Measurements from ENCODE around the gene PTPA.
A peak's percentile ranks its signal among the peaks of the same experiment; 100 is the strongest.

Gene PTPA

DNA sequence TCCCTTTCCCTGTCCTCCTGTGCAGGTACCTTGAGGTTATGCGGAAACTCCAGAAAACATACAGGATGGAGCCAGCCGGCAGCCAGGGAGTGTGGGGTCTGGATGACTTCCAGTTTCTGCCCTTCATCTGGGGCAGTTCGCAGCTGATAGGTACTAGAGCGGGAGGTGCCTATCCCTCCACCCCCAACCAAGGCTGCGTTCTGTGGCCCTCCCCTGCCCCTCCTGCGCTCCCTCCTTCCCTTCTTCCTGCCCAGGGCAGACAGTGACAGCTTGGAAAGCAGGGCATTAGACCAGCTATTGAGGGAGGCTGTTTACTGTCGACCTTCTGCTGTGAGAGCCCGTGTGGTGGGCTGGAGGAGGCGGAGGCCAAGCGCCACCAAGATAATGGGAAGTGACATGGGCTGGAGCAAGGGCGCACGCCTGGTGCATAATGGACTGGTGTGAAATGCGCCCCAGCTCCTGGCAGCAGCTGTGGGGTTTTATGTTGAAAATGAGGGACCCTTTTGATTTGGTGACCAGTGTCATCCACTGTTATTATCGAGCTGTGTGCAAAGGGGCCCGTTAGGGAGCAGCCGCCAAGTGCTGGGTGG, 25.3 kb downstream of the PTPA start:
- no peak for DNase-seq (ENCODE audit: extremely low read depth in 1 of 2, low read depth in 1 of 2)

DNA sequence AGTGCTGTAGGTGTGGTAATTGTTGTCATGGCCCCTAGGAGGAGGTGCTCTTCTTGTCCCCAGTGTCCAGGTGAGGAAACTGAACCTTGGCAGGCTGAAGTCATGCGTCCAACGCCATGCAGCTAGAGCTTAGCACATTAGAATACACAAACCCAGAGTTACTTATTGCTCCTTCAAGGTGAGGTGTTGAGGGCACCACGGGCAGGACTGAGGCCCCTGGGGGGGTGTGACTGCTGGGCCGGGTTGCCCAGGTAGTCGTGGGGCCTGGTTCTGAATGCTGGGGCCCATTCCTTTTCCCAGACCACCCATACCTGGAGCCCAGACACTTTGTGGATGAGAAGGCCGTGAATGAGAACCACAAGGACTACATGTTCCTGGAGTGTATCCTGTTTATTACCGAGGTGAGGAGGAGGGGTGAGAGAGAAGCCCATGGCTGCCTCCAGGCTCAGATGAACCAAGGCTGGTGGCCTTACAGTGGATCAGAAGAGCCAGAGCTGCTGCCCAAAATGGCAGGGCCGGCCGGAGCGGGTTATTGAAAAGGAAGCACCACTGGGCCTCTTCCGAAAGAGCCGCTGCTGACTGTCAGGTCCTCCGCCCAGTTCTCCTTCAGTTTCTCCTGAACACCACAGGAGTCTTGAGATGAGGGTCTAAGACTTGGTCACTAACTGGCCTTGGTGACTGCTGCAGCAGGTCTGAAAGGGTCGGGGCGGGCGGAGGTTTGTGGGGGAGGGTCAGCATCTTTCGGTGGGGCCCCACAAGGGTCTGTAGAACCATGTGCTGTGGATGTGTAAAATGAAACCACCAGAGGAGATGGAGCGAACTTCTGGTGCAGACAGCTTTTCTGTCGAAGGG, 26.3 kb downstream of the PTPA start:
- DNase-seq (ENCODE audit: extremely low read depth in 1 of 2, low read depth in 1 of 2), result no peak

- DNase-seq (ENCODE audit: extremely low read depth in 1 of 2, low read depth in 1 of 2), result no peak
Observed at GRCh38 chr9:129138144-129138462, 26.9 kb downstream of the PTPA start.

GRCh38 chr9:129138476-129139232, 27.4 kb downstream of the PTPA start:
- no peak for DNase-seq (ENCODE audit: extremely low read depth in 1 of 2, low read depth in 1 of 2)

DNA sequence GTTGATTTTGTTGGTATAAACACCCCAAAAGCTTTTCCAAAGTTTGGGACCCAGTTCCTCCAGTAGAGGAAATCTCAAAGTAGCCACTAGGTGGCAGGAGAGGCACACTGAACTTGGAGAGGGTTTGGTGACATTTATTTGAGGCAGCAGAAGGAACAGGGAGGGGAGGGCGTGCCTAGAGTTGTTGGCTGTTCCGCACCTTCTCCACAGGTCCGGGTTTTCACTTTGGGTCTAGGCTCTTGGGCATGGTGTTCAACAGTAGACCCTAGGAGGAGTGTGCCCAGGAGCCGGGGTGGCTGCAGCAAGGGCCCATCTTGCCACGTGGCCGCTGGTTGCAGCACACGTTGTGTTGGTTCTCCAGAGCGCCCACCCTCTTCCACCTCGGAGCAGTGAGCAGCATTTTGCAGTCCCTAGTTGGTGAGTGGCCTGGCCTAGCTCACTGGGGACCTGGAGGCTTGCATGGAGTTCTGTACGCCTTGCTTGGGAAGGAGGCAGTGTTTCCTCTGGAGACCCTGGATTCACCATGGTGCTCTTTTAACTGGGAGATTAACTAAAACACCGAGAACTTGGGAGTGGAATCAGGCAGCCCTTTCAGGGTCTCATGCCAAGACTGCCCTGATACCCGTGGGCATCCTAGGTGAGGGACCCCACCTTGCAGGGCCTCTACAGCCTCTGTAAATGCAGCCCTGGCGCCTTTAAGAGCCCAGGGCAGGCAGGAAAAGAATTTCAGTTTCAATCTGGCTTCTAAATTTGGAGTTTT, 28.2 kb downstream of the PTPA start:
- peak; percentile 34 to 53 for DNase-seq (ENCODE audit: extremely low read depth in 1 of 2, low read depth in 1 of 2)

GRCh38 chr9:129139993-129140396, 28.8 kb downstream of the PTPA start:
- DNase-seq (ENCODE audit: extremely low read depth in 1 of 2, low read depth in 1 of 2), result peak; percentile 59 to 76

DNA sequence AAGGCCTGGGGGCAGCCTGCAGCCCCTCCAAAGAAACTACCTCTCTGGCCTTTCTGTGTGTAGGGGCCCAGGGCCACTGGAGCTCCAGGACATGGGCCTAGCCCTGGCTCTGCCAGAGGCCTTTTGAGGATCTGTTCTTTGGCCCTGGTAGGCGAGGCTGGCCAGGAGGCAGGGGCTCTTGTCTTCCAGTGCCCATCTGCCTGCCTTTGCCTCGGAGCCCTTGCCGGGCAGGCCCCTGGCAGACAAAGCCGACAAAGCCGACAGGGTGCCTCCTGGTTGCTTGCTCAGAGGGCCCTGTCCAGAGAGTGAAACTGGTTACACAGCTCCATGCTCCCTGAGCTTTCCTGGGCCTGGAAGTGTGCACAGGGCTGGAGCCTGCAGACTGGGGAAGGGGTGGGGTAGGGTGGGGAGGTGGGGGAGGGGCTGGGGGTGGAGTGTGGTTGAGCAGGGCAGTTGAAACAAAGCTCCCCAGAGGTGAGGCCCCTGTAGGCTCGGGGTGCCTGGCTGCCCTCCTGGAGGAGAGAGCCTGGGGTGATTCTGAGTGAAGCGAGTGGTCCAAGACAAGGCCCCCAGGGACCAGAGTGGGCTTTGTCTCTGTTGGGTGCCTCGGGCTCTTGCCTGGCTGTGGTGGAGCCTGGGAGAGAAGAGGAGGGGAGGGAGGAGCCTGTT, 29.3 kb downstream of the PTPA start:
- DNase-seq (ENCODE audit: extremely low read depth in 1 of 2, low read depth in 1 of 2), result no peak

GRCh38 chr9:129141066-129142041, 30.1 kb downstream of the PTPA start:
- no peak for DNase-seq (ENCODE audit: extremely low read depth in 1 of 2, low read depth in 1 of 2)

DNA sequence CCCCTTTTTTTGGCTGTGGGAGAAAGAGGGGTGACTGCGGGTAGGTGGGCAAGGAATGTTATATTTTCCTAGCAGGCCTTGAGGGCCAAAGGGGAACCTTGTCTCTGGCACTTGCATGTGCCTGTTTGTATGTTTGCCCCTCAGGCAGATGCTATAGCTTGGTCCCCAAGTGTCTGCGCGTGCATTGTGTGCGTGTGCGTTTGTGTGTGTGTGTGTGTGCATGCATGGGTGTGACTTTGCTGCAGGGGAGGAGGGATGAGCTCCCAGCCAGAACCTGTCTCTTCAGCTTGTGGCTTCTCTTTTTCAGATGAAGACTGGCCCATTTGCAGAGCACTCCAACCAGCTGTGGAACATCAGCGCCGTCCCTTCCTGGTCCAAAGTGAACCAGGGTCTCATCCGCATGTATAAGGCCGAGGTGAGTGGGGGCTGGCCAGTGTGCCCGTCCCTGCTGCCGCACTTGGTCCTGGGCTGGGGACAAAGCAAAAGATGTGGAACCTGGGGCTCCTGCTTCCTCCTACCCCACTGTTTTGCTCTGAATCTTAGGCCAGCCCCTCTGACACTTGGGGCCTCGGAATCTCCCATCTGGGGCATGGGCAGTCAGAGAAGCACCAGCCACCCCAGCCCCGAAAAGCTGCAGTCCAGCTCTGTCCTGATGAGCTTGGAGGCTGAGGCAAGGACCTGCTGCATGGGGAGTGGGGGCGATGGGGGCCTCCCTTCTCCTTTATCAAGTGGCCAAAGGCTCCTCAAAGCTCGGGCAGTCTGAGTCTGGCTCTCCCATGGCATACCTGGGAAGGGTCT, 31.1 kb downstream of the PTPA start:
- no peak for DNase-seq (ENCODE audit: extremely low read depth in 1 of 2, low read depth in 1 of 2)

DNA sequence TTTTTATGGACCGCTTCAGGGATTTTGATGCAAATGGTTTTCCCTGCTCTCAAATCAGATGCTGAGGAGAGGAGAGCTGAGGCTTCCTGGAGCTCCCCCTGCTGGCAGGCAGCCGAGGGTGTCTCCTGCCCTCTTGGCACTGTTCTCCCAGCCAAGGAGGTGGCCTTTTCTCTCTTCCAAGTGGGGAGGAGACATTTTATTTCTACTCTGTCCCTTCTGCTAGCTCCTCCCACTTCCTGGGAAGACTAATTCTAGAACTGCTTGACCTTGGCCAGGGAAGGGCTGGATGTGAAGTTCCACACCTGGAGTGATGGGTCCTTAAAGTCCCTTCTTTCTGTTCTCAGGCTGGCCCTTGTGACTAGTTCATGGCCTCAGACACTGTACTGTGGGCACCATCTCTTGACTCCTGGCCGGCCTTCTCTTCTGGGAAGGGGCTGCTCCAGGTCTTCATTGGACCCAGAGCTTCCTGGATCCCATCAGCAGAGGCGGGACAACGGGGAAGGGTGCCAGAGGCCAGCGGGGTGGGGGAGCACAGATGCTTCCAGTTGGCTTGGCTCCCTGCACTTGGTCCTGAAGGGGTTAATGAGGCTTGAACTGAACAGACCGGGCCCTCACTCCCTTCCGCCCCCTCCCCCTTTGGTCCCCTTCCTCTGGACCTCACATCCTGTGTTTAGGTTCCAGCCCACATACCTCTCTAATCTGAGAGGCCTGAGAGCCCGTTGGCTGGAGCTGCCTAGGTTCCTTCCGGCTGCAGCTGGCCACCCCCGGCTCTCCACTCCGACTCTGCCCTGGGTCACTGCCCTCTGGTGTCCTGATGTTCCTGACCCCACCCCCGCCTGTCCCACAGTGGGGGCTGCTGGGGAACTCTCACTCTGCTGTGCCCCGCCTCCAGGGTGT, 32.1 kb downstream of the PTPA start:
- DNase-seq (ENCODE audit: extremely low read depth in 1 of 2, low read depth in 1 of 2), result peak; percentile 35 to 64

GRCh38 chr9:129145316-129145715, 34.1 kb downstream of the PTPA start:
- DNase-seq (ENCODE audit: extremely low read depth in 1 of 2, low read depth in 1 of 2), result no peak

- DNase-seq (ENCODE audit: extremely low read depth in 1 of 2, low read depth in 1 of 2), result no peak
Observed at GRCh38 chr9:129145841-129146292, 34.7 kb downstream of the PTPA start.

DNA sequence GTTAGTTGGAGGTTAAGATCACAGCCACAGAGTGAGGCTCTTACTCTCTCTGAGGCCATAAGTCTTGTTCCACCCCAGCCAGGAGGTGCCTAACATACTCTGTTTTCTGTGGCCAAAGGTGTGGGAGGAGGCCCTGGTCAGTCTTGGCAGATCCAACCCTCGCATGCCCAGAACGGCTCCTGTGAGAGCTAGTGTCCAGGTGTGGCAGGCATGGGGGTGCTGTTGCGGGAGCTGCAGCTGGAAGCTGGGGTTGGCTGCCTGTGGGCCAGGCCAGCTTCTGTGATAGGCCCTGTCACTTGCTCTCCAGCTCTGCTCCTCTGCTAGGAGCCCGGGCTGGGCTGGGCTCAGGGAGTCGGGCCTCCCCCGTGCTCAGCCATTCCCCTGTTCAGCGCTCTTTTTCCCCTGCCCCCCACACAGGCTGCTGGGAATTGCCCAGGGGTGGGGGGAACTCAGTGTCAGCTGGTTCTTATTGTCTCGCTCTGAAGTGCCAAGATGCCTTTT, 35.3 kb downstream of the PTPA start:
- DNase-seq (ENCODE audit: extremely low read depth in 1 of 2, low read depth in 1 of 2), result no peak

DNA sequence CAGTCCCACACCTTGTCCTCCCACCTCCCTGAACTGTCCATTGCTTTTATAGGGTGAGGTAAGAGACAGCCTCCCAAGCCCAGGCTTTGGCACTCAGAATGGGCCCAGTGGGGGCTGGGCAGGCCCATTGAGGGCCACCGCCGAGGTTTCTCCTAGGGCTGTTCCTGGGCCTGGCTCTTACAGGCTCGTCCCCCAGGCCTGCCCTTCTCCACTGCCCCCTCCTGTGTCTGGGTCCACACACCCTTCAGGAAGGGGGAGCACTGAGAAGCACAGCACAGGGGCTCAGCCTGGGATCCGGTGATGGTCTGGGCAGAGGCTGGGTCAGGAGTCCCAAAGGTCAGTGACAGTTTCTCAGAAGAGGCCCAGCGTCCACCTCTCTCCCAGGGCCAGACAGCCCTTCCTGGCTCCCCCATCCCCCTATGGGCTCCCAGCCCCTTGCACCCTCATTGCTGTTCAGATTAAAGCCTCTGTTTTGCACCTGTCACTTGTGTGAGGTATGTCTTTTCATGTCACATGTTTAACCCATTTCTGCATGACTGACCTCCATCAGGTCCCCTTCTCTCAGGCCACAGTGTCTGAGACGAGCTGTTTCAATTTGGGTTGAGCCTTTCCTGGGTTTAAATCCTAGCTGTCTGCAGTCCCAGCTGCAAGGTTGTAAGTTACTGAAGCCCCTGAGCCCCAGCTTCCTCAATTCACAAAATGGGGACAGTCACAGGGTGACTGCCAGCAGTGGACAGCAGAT, 37.4 kb downstream of the PTPA start:
- no peak for DNase-seq (ENCODE audit: extremely low read depth in 1 of 2, low read depth in 1 of 2)

DNA sequence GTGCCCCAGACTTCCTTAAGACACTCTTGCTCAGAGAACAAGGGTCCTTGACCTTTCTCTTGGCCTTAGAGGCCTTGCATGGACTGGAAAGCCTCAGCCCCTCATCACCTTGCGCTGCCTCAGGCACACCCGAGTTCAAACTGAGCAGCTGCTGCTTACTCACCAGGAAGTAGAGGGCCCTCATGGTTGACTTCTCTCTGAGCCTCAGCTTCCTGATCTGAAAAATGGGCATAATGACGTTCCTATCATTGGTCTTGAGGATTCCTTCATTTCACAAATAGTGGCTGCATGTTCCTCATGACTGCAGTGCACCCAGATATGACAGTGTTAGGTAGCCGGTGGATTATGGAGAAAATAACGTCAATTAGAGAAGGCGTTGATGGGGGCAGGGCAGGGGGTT, 38.2 kb downstream of the PTPA start:
- no peak for DNase-seq (ENCODE audit: extremely low read depth in 1 of 2, low read depth in 1 of 2)

- no peak for DNase-seq (ENCODE audit: extremely low read depth in 1 of 2, low read depth in 1 of 2)
Observed at GRCh38 chr9:129150122-129150521, 38.9 kb downstream of the PTPA start.

Data from activated CD8-positive, alpha-beta memory T cell treated with anti-CD3 and anti-CD28 coated beads for 1 hour (primary cell).